Measurements from ENCODE around the gene IZUMO4.

- TF ChIP-seq CTCF (IDR thresholded peaks at IDR 0.05) (no peak), POLR2A (IDR thresholded peaks at IDR 0.05) (no peak)
Observed at GRCh38 chr19:2099937-2100718, 3.4 kb downstream of the IZUMO4 start.

Data from heart left ventricle (tissue), 13 donors.